Heart right ventricle (tissue), 16 donors: ENCODE data around the gene NUDT16L1. TPM values are rescaled to one million over a fixed set of nuclear protein-coding genes. Genes with fewer than 3 reads are reported as not detected.

Source experiments
- ATAC-seq, 8 donors: fragments of 200-7000 bp; cut with Tn5 transposase; one replicate each; pipeline ENCODE4 v1.9.1; 2020; ENCODE audit warnings: mild to moderate bottlenecking in 8 of 8, moderate library complexity in 8 of 8, moderate number of reproducible peaks in 1 of 8
- DNase-seq, 2 donors: peaks; one replicate each; pipeline ENCODE4 v3.0.0-alpha.2; 2020
- H3K27ac ChIP-seq, 10 donors: fragments of 200-600 bp; sonication (generic) in 2 of 10; one replicate each; pipeline versions ENCODE4 v1.5.0 to v1.8.0; 2020 to 2022; ENCODE audit warnings: mild to moderate bottlenecking in 3 of 10
- H3K27me3 ChIP-seq, 7 donors: fragments of 200-600 bp; one replicate each; pipeline ENCODE4 v1.8.0; 2021 to 2022; ENCODE audit warnings: mild to moderate bottlenecking in 2 of 7
- H3K36me3 ChIP-seq, 9 donors: fragments of 200-600 bp; sonication (generic) in 1 of 9; one replicate each; pipeline versions ENCODE4 v1.5.0 to v1.8.0; 2020 to 2022; ENCODE audit warnings: mild to moderate bottlenecking in 2 of 9
- H3K4me1 ChIP-seq, 9 donors: fragments of 200-600 bp; sonication (generic) in 1 of 9; one replicate each; pipeline versions ENCODE4 v1.5.0 to v1.8.0; 2020 to 2022; ENCODE audit warnings: mild to moderate bottlenecking in 4 of 9
- H3K4me3 ChIP-seq, 10 donors: fragments of 200-600 bp; sonication (generic) in 2 of 10; one replicate each; pipeline versions ENCODE4 v1.5.0 to v1.8.0; 2020 to 2022; ENCODE audit warnings: mild to moderate bottlenecking in 7 of 10, moderate library complexity in 2 of 10
- H3K9me3 ChIP-seq, 11 donors: fragments of 200-600 bp in 10 of 11; sonication (generic) in 2 of 11; one replicate each; pipeline versions ENCODE4 v1.5.0 to v1.8.0; 2013 to 2022; ENCODE audit warnings: mild to moderate bottlenecking in 2 of 11, control low read depth in 1 of 11, moderate library complexity in 1 of 11
- CTCF ChIP-seq, 9 donors: fragments of 200-600 bp; sonication (generic) in 2 of 9; IDR thresholded peaks; one replicate each; pipeline versions ENCODE4 v1.5.0 to v1.8.0; 2021 to 2022; ENCODE audit warnings: antibody characterized with exemption in 9 of 9, mild to moderate bottlenecking in 5 of 9, moderate library complexity in 1 of 9
- WGBS, 2 donors: extraction: QIAGEN DNeasy Blood & Tissue Kit; methylation state at CpG; one replicate each; pipeline ENCODE4 v1.1.7; 2013; ENCODE audit warnings: inconsistent platforms in 1 of 2; 5-methylcytosine and 5-hydroxymethylcytosine counted together
- intact Hi-C, 10 donors: fragments of 100-400 bp; cut with DNase I; formaldehyde crosslinking; loops; one replicate each; pipeline versions ENCODE4 v1.11.1 to v1.14.2; 2022
- polyA plus RNA-seq, 2 donors: library from polyadenylated mRNA; stranded (reverse); fragments of 200-250 nt; gene quantifications; one replicate each; pipeline ENCODE4 v1.2.3, GENCODE V29; 2013
- total RNA-seq, 10 donors: library from RNA; stranded (reverse); fragmentation: NEBNext Ultra II Directional in 3 of 10; extraction: Animal tissue kit (Norgen Biotek cat#: 25700) in 3 of 10; gene quantifications; one replicate each; pipeline versions ENCODE4 v1.2.1 to v1.2.4, GENCODE V29; 2021 to 2023
- donor health status: Arrhythmogenic right ventricular cardiomyopathy.
- donor health status: ischemic (EF 13 %, LVEDD 7.1; RV severe dilation, severe dysfunction).
- donor health status: healthy with polysubstance abuse.
- donor health status: DM: no; HTN: yes; CAD: no.
- donor health status: DM: no; HTN: no; CAD: no.
- donor health status: ischemic (EF 25% LVEDD 6.9; RV normal size, moderate dysfunction).
- donor health status: ischemic (EF 25% LVEDD 5.7; RV mildly dilated, moderate dysfunction).
- donor health status: healthy.
- donor health status: DM: yes; HTN: yes; CAD: no.
- donor health status: Ischemic cardiomyopathy.
- donor health status: ischemic (EF 35%, LVEDD 5.7; RV mildly dilated, moderate dysfunction).
- donor health status: nonischemic (EF 11% LVEDD 7.7; RV severe dilation, severe dysfunction).
- donor health status: DM: yes; HTN: yes; CAD: no.
- donor health status: PGD.
- donor health status: ischemic (EF 29% LVEDD 5.4; RV normal size, mild dysfunction).
- donor health status: nonischemic (EF 23%, LVEDD 6.1; RV moderate dilation, normal function).

NUDT16L1 gene
- total and polyA plus RNA-seq, 12 donors, result 25.4 to 65.7 (median 47.0) TPM

- DNase-seq, result no peak
These were observed 684 bp upstream of the NUDT16L1 start for GRCh38 chr16:4692460-4693295.

DNA sequence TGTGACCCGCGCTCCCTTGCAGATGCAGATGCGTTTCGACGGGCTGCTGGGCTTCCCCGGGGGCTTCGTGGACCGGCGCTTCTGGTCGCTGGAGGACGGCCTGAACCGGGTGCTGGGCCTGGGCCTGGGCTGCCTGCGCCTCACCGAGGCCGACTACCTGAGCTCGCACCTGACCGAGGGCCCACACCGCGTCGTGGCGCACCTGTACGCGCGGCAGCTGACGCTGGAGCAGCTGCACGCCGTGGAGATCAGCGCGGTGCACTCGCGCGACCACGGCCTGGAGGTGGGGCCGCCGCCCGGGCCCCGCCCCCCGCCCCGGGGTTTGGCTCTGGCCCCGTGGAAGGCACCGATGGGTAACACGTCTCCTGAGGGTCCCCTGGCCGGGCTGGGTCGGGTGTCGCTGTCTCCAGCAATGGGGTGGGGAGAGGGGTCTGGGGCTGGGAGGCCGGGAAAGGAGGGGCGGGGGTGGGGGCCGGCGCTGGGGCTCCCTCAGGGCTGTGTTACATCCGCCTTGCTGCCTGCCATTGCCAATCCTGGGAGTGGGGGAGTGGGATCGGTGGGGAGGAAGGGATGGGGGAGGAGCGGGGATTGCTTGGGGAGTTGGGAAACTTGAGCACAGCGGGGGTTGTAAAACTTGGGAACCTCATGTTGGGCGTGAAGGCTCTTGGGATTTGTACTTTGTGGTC, 737 bp downstream of the NUDT16L1 start:
- Histone ChIP-seq H3K36me3 (peaks cover 0 to 62% (median 21%) of the 10 kb centered on the region in 9 donors), H3K4me1 (peaks cover 15 to 38% (median 26%) of the 10 kb centered on the region in 9 donors), H3K27ac (peak overlapping the region; percentile 68 to 96 (median 90)), H3K4me3 (peak overlapping the region; percentile 78 to 100 (median 90)), H3K9me3 (no peaks in the 10 kb centered on the region), H3K27me3 (no peaks in the 10 kb centered on the region)
- ATAC-seq (peak in 6 of 8 donors; percentile 17 to 44 (median 24)), DNase-seq (peak in 1 of 2 donors; percentile 58)
- WGBS, 2 donors, result 1% methylated on average over 49 to 54 of the region's 54 CpGs
- intact Hi-C loops, result loop anchor here in 1 of 10 donors (5.0 kb wide), 1 partner anchor 263 kb away; the partner anchor contains the start of gene SEC14L5
- no peak for TF ChIP-seq CTCF (IDR thresholded peaks at IDR 0.05)

More at GRCh38 chr16:4692460-4693295, 684 bp upstream of the NUDT16L1 start:
- no peaks in the 10 kb centered on the region for H3K9me3 ChIP-seq
- peaks cover 0 to 62% (median 9%) of the 10 kb centered on the region in 9 donors for H3K36me3 ChIP-seq
- intact Hi-C loops, result loop anchor here in 1 of 10 donors (5.0 kb wide), 1 partner anchor 265 kb away; the partner anchor contains the start of gene SEC14L5
- no peaks in the 10 kb centered on the region for H3K27me3 ChIP-seq
- WGBS, 2 donors, result 21 to 23% methylated on average over 31 of the region's 31 CpGs
- ATAC-seq, result peak; percentile 1 to 27 (median 6)
- H3K27ac ChIP-seq, result peak overlapping the region in 9 of 10 donors; percentile 64 to 96 (median 90)
- no peak for TF ChIP-seq CTCF (IDR thresholded peaks at IDR 0.05)
- peak overlapping the region; percentile 78 to 100 (median 90) for H3K4me3 ChIP-seq
- peaks cover 15 to 38% (median 26%) of the 10 kb centered on the region in 9 donors for H3K4me1 ChIP-seq

GRCh38 chr16:4694642-4695451, 1.5 kb downstream of the NUDT16L1 start:
- Histone ChIP-seq H3K27me3 (no peaks in the 10 kb centered on the region), H3K36me3 (peaks cover 0 to 62% (median 29%) of the 10 kb centered on the region in 9 donors), H3K4me3 (peak overlapping the region in 7 of 10 donors; percentile 78 to 99 (median 91)), H3K4me1 (peaks cover 15 to 38% (median 26%) of the 10 kb centered on the region in 9 donors), H3K27ac (peak overlapping the region in 9 of 10 donors; percentile 9 to 96 (median 85)), H3K9me3 (no peaks in the 10 kb centered on the region)
- ATAC-seq (peak in 3 of 8 donors; percentile 6 to 20 (median 17)), DNase-seq (peak in 1 of 2 donors; percentile 58)
- intact Hi-C loops, result loop anchor here in 1 of 10 donors (5.0 kb wide), 1 partner anchor 262 kb away; the partner anchor contains the start of gene SEC14L5
- 48 to 51% methylated on average over 25 to 26 of the region's 26 CpGs for WGBS, 2 donors
- peak in 3 of 9 donors; percentile 23 to 35 (median 27) for TF ChIP-seq CTCF (IDR thresholded peaks at IDR 0.05)
